Activated T-helper 1 cell treated with Interleukin-2 at 50 U/mL for 16 hours (primary cell): ENCODE data around the gene SPEM3.
"Not testable (repeated sequence)": the region's sequence is repeated elsewhere in the genome, so short reads cannot be mapped to it uniquely, and the experiment has no call there.

ENCODE experiments used
- DNase-seq: peaks from one replicate; pipeline ENCODE4 v3.0.0-alpha.2; 2020; ENCODE audit warnings: low read depth

Gene SPEM3

GRCh38 chr17:7442142-7442541 is 13.5 kb downstream of the SPEM3 start:
- no peak for DNase-seq

GRCh38 chr17:7443499-7444485 is 15.1 kb downstream of the SPEM3 start:
- no peak for DNase-seq

GRCh38 chr17:7444682-7445618 is 16.3 kb downstream of the SPEM3 start, which contains the start of gene CHRNB1:
Gene CHRNB1 (plus strand): TSS chr17:7445061. CDS start chr17:7445128, 67 bp downstream.
- no peak for DNase-seq

GRCh38 chr17:7445619-7445968 is 16.9 kb downstream of the SPEM3 start:
- DNase-seq, result no peak

- DNase-seq, result no peak
Observed at GRCh38 chr17:7448461-7448860, 19.8 kb downstream of the SPEM3 start.

- DNase-seq, result no peak
Observed at GRCh38 chr17:7459961-7460545, 31.4 kb downstream of the SPEM3 start.

- no peak for DNase-seq
Observed at GRCh38 chr17:7460850-7461660, 32.4 kb downstream of the SPEM3 start.

GRCh38 chr17:7462474-7463371 is 34.1 kb downstream of the SPEM3 start:
- no peak for DNase-seq

- no peak for DNase-seq
Observed at GRCh38 chr17:7463372-7463846, 34.8 kb downstream of the SPEM3 start.

GRCh38 chr17:7464081-7464480 is 35.4 kb downstream of the SPEM3 start:
- no peak for DNase-seq

- no peak for DNase-seq
Observed at GRCh38 chr17:7465597-7466275, 37.1 kb downstream of the SPEM3 start.

- DNase-seq, result no peak
Observed at GRCh38 chr17:7466318-7466638, 37.6 kb downstream of the SPEM3 start.

GRCh38 chr17:7466639-7467341 is 38.1 kb downstream of the SPEM3 start:
- no peak for DNase-seq

GRCh38 chr17:7467498-7467897 is 38.8 kb downstream of the SPEM3 start:
- DNase-seq, result no peak

GRCh38 chr17:7468290-7468689 is 39.6 kb downstream of the SPEM3 start:
- no peak for DNase-seq

GRCh38 chr17:7468804-7469389 is 40.2 kb downstream of the SPEM3 start:
- DNase-seq, result no peak

GRCh38 chr17:7469843-7470242 is 41.2 kb downstream of the SPEM3 start:
- not testable (repeated sequence) for DNase-seq

GRCh38 chr17:7470457-7470973 is 41.9 kb downstream of the SPEM3 start:
- DNase-seq, result not testable (repeated sequence)
